Upper lobe of right lung (tissue), 1 donor: ENCODE data around the gene MON1B. TPM values are rescaled to one million over a fixed set of nuclear protein-coding genes. Genes with fewer than 3 reads are reported as not detected.
"Not testable (repeated sequence)": the region's sequence is repeated elsewhere in the genome, so short reads cannot be mapped to it uniquely, and the experiment has no call there.

ENCODE experiments used
- ATAC-seq: fragments of 200-7000 bp; cut with Tn5 transposase; one replicate; pipeline ENCODE4 v1.9.1; 2020; ENCODE audit warnings: mild to moderate bottlenecking, moderate library complexity
- DNase-seq: peaks from one replicate; pipeline ENCODE4 v3.0.0-alpha.2; 2020
- H3K27ac ChIP-seq: fragments of 200-600 bp; one replicate; pipeline ENCODE4 v1.8.0; 2022
- H3K27me3 ChIP-seq: fragments of 200-600 bp; one replicate; pipeline ENCODE4 v1.8.0; 2022; ENCODE audit warnings: mild to moderate bottlenecking
- H3K36me3 ChIP-seq: fragments of 200-600 bp; one replicate; pipeline ENCODE4 v1.8.0; 2022
- H3K4me1 ChIP-seq: fragments of 200-600 bp; one replicate; pipeline ENCODE4 v1.8.0; 2022
- H3K4me3 ChIP-seq: fragments of 200-600 bp; one replicate; pipeline ENCODE4 v1.8.0; 2022; ENCODE audit warnings: mild to moderate bottlenecking
- H3K9me3 ChIP-seq: fragments of 200-600 bp; one replicate; pipeline ENCODE4 v1.8.0; 2022
- CTCF ChIP-seq: fragments of 200-600 bp; IDR thresholded peaks from one replicate; pipeline ENCODE4 v1.8.0; 2022; ENCODE audit warnings: antibody characterized with exemption
- intact Hi-C: fragments of 100-400 bp; cut with DNase I; formaldehyde crosslinking; loops from one replicate; pipeline ENCODE4 v1.11.0; 2022
- total RNA-seq: library from RNA; stranded (reverse); fragmentation: NEBNext Ultra II Directional; extraction: Animal tissue kit (Norgen Biotek cat#: 25700); gene quantifications from one replicate; pipeline ENCODE4 v1.2.1, GENCODE V29; 2021
- donor health status: DM: no; HTN: yes; CAD: no; lungs with severe emphysema.

MON1B gene
- total RNA-seq, 1 donor from 2014 or later: 54.2 TPM

DNA sequence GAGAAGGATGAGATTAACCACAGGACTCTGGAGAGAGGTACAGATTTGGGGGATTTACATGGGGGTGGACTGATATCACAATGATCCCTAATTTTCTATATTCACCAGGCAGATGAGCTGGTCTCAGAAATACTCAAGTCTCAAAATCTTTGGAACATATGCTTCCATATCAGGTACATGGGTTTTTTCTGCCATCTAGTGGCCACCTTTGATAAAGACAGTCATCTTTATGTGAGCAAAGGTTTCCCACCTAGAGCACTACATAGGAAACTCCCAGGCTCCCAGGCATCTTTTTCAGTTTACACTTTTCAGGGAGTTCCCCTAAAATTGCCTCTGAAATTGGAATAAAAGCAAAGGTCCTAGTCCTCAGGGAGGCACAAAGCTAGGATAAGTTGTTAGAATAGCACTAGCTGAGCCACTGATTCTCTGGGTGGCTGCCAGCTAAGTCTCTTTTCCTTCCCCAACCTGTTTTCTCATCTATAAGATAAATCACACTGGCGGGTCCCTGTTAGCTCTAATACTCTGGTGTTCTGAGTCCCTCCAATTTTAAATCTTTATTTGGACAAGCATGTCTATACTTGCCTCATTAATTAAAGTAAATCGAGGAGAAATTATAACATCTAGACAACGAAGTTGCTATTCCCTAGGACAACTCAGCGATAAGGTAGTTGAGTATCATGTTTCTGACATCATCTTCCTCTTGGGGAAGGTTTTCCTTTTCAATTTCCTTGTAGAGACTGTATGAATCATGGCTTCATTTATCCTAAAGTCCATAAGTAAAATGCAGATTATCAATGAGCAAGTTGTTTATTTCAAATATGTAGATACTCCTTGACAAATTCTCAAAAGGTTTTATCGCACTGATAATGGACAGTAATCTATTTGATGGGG lies 19.0 kb upstream of the MON1B start:
- Histone ChIP-seq H3K27ac (no peak overlapping the region), H3K9me3 (no peaks in the 10 kb centered on the region), H3K4me1 (no peaks in the 10 kb centered on the region), H3K36me3 (no peaks in the 10 kb centered on the region), H3K4me3 (no peak overlapping the region), H3K27me3 (no peaks in the 10 kb centered on the region)
- peak; percentile 79 for TF ChIP-seq CTCF
- intact Hi-C loops: no loop called here
- DNase-seq (no peak), ATAC-seq (peak; percentile 85)

GRCh38 chr16:77172951-77173350 lies 18.0 kb upstream of the MON1B start:
- H3K4me1 ChIP-seq: no peaks in the 10 kb centered on the region
- H3K27me3 ChIP-seq: no peaks in the 10 kb centered on the region
- H3K27ac ChIP-seq: no peak overlapping the region
- H3K4me3 ChIP-seq: no peak overlapping the region
- DNase-seq (no peak), ATAC-seq (no peak)
- H3K9me3 ChIP-seq: no peaks in the 10 kb centered on the region
- intact Hi-C loops: no loop called here
- H3K36me3 ChIP-seq: no peaks in the 10 kb centered on the region
- TF ChIP-seq CTCF: no peak

GRCh38 chr16:77183137-77183536 lies 7.9 kb upstream of the MON1B start:
- intact Hi-C loops: no loop called here
- no peaks in the 10 kb centered on the region for H3K36me3 ChIP-seq
- no peak for TF ChIP-seq CTCF
- H3K4me1 ChIP-seq: no peaks in the 10 kb centered on the region
- no peak overlapping the region for H3K4me3 ChIP-seq
- no peaks in the 10 kb centered on the region for H3K27me3 ChIP-seq
- H3K27ac ChIP-seq: no peak overlapping the region
- DNase-seq: no peak
- no peak for ATAC-seq
- H3K9me3 ChIP-seq: no peaks in the 10 kb centered on the region

- H3K4me3 ChIP-seq, H3K27ac ChIP-seq, H3K9me3 ChIP-seq, H3K27me3 ChIP-seq, H3K4me1 ChIP-seq, ATAC-seq, H3K36me3 ChIP-seq, DNase-seq, intact Hi-C loops: not testable (repeated sequence)
Measured at GRCh38 chr16:77186298-77186697, 4.7 kb upstream of the MON1B start.

GRCh38 chr16:77190190-77190477 lies 856 bp upstream of the MON1B start:
- peak overlapping the region; percentile 99 for H3K27ac ChIP-seq
- H3K9me3 ChIP-seq: no peaks in the 10 kb centered on the region
- no peaks in the 10 kb centered on the region for H3K27me3 ChIP-seq
- no peak for TF ChIP-seq CTCF
- peaks cover 16% of the 10 kb centered on the region for H3K36me3 ChIP-seq
- peaks cover 12% of the 10 kb centered on the region for H3K4me1 ChIP-seq
- ATAC-seq (no peak), DNase-seq (no peak)
- H3K4me3 ChIP-seq: peak overlapping the region; percentile 86
- intact Hi-C loops: no loop called here

- H3K27me3 ChIP-seq: no peaks in the 10 kb centered on the region
- H3K36me3 ChIP-seq: peaks cover 29% of the 10 kb centered on the region
- ATAC-seq: peak; percentile 13
- H3K9me3 ChIP-seq: no peaks in the 10 kb centered on the region
- H3K4me1 ChIP-seq: peaks cover 12% of the 10 kb centered on the region
- TF ChIP-seq CTCF: no peak
- intact Hi-C loops: no loop called here
- peak overlapping the region; percentile 86 for H3K4me3 ChIP-seq
- peak overlapping the region; percentile 99 for H3K27ac ChIP-seq
- peak; percentile 71 for DNase-seq
Measured at GRCh38 chr16:77191259-77191969, 424 bp downstream of the MON1B start.
